Endothelial cell of umbilical vein (primary cell): ENCODE measurements around the gene CEP78. TPM values are rescaled to one million over a fixed set of nuclear protein-coding genes. Genes with fewer than 3 reads are reported as not detected.

Source experiments
- BruUV-seq: library from RNA; stranded (reverse); fragments of 400-500 nt; replicated peaks from 2 replicates; lab custom pipeline; 2021; lab: Mats Ljungman, UMichigan
- CTCF ChIA-PET: fragments of 300-600, 350-600 bp; sonication (Branson Sonifier 250); formaldehyde crosslinking; loops from one replicate; lab custom pipeline; 2021; ENCODE audit warnings: antibody characterized with exemption, inconsistent platforms; lab: Charles Lee
- POLR2A ChIA-PET: fragments of 300-600, 350-600 bp; sonication (Branson Sonifier 250); formaldehyde crosslinking; loops from one replicate; lab custom pipeline; 2021; ENCODE audit warnings: antibody characterized with exemption, inconsistent platforms; lab: Charles Lee
- DNase-seq: peaks from one replicate; pipeline ENCODE4 v3.0.0-alpha.2; 2011; ENCODE audit warnings: low read depth, low spot score
- FAIRE-seq: peaks from 2 replicates; lab custom pipeline; 2011; peaks lifted over from hg19 to GRCh38; lab: Jason Lieb, UNC
- H2AFZ ChIP-seq: 2 replicates; pipeline ENCODE4 v1.6.0; 2012; ENCODE audit warnings: low read depth, low read length, control low read depth, inconsistent platforms
- H3K27ac ChIP-seq: 2 replicates; pipeline ENCODE4 v1.5.1; 2011; ENCODE audit warnings: low read depth, mild to moderate bottlenecking, control low read depth, low read length, moderate library complexity; ENCODE audit not compliant: insufficient read depth
- H3K27me3 ChIP-seq, 2 experiments: 2 replicates each; pipeline versions ENCODE4 v1.6.0 to v1.6.1; 2011; ENCODE audit warnings: low read length in 2 of 2, mixed read lengths in 1 of 2; ENCODE audit not compliant: control insufficient read depth in 2 of 2, insufficient read depth in 2 of 2
- H3K36me3 ChIP-seq, 2 experiments: 2 replicates in 1 of 2; 3 replicates in 1 of 2; pipeline ENCODE4 v1.5.1; 2011; ENCODE audit warnings: low read length in 2 of 2, mild to moderate bottlenecking in 1 of 2, moderate library complexity in 1 of 2; ENCODE audit not compliant: control insufficient read depth in 2 of 2, insufficient read depth in 2 of 2; ENCODE audit errors: extremely low read depth in 1 of 2
- H3K4me1 ChIP-seq: 3 replicates; pipeline ENCODE4 v1.5.1; 2011; ENCODE audit warnings: mild to moderate bottlenecking, low read length; ENCODE audit not compliant: control insufficient read depth, insufficient read depth; ENCODE audit errors: extremely low read depth
- H3K4me2 ChIP-seq: 2 replicates; pipeline ENCODE4 v1.6.1; 2011; ENCODE audit warnings: low read length, control low read depth, mixed read lengths; ENCODE audit not compliant: insufficient read depth
- H3K4me3 ChIP-seq, 3 experiments: fragments of 200-600 bp in 1 of 3; sonication (generic), shearing (Covaris generic) in 1 of 3; replicated peaks in 1 of 3; 2 replicates each; pipeline ENCODE4 v1.5.1; 2011 to 2016; ENCODE audit warnings: control low read depth in 3 of 3, low read length in 3 of 3, mild to moderate bottlenecking in 2 of 3, inconsistent platforms in 1 of 3, low read depth in 1 of 3, moderate library complexity in 1 of 3; ENCODE audit not compliant: insufficient read depth in 1 of 3
- H3K79me2 ChIP-seq: 2 replicates; pipeline ENCODE4 v1.6.0; 2012; ENCODE audit warnings: low read length, inconsistent platforms; ENCODE audit not compliant: control insufficient read depth, insufficient read depth
- H3K9ac ChIP-seq: replicated peaks from 2 replicates; pipeline ENCODE3; 2011; ENCODE audit warnings: low read length, control low read depth; ENCODE audit not compliant: insufficient read depth; ENCODE audit errors: extremely low read depth
- H3K9me1 ChIP-seq: replicated peaks from 3 replicates; pipeline ENCODE4 v1.6.0; 2011; ENCODE audit warnings: mild to moderate bottlenecking, low read length; ENCODE audit not compliant: control insufficient read depth, insufficient read depth; ENCODE audit errors: extremely low read depth
- H3K9me3 ChIP-seq: replicated peaks from 2 replicates; pipeline ENCODE4 v1.5.1; 2012; ENCODE audit warnings: low read length, inconsistent platforms; ENCODE audit not compliant: control insufficient read depth, insufficient read depth
- H4K20me1 ChIP-seq: replicated peaks from 2 replicates; pipeline ENCODE3; 2011; ENCODE audit warnings: mild to moderate bottlenecking, low read length; ENCODE audit not compliant: control insufficient read depth, insufficient read depth; ENCODE audit errors: extremely low read depth
- EZH2 ChIP-seq: IDR thresholded peaks from 2 replicates; pipeline ENCODE4 v1.6.1; 2012; ENCODE audit warnings: borderline replicate concordance, low read depth, mild to moderate bottlenecking, moderate library complexity, low read length, inconsistent platforms; ENCODE audit not compliant: severe bottlenecking
- FOS ChIP-seq: IDR thresholded peaks from 2 replicates; pipeline ENCODE4 v1.6.1; 2011; ENCODE audit warnings: mild to moderate bottlenecking, low read length, moderate library complexity, borderline replicate concordance; ENCODE audit not compliant: insufficient read depth
- GATA2 ChIP-seq: IDR thresholded peaks from 2 replicates; pipeline ENCODE4 v1.7.0; 2011; ENCODE audit warnings: low read depth, mild to moderate bottlenecking, moderate library complexity, mixed read lengths, low read length; ENCODE audit not compliant: insufficient read length, insufficient read depth
- JUN ChIP-seq: IDR thresholded peaks from 2 replicates; pipeline ENCODE4 v1.6.1; 2011; ENCODE audit warnings: borderline replicate concordance, low read depth; ENCODE audit not compliant: insufficient read length, insufficient read depth
- MYC ChIP-seq: IDR thresholded peaks from one replicate; pipeline ENCODE4 v1.6.1; 2011; ENCODE audit warnings: mild to moderate bottlenecking, low read depth, low read length
- POLR2A ChIP-seq: IDR thresholded peaks from 2 replicates; pipeline ENCODE4 v1.6.1; 2012; ENCODE audit warnings: low read depth, mild to moderate bottlenecking, control low read depth, low read length
- POLR2AphosphoS5 ChIP-seq: IDR thresholded peaks from 2 replicates; pipeline ENCODE4 v1.6.1; 2012; ENCODE audit warnings: low read depth, mild to moderate bottlenecking, control low read depth, low read length, moderate library complexity; ENCODE audit not compliant: insufficient read depth
- dilution Hi-C: fragments of 300-500 bp; cut with MboI; formaldehyde crosslinking; loops from one replicate; pipeline ENCODE4 v1.15.0; 2019; ENCODE audit warnings: low sequenced_read_pairs; ENCODE audit not compliant: extremely low pct_ligation_motif_present
- intact Hi-C: fragments of 100-400 bp; cut with micrococcal nuclease; formaldehyde crosslinking; loops from one replicate; pipeline ENCODE4 v1.10.0; 2022
- polyA plus RNA-seq, 4 experiments: library from polyadenylated mRNA; depleted of rRNA in 3 of 4; stranded (reverse) in 3 of 4; unstranded in 1 of 4; fragments of >200 nt; gene quantifications; 2 replicates each; pipeline versions ENCODE4 v1.2.1 to v1.2.3, GENCODE V29; 2011 to 2012; ENCODE audit warnings: missing spikeins in 1 of 4
- total RNA-seq: library from RNA; stranded (reverse); gene quantifications from 2 replicates; pipeline ENCODE4 v1.2.3, GENCODE V29; 2021
- TF ChIP-seq, protein P1 (sequence below), 2 donors: IDR thresholded peaks; 1 replicate in 1 of 2; 2 replicates in 1 of 2; pipeline ENCODE4 v1.5.1; 2011; ENCODE audit warnings: low read length in 2 of 2, mild to moderate bottlenecking in 2 of 2, moderate library complexity in 2 of 2, control low read depth in 1 of 2, inconsistent platforms in 1 of 2, low read depth in 1 of 2; ENCODE audit not compliant: insufficient read depth in 1 of 2; ENCODE audit errors: extremely low read depth in 1 of 2
- TF ChIP-seq, protein P2 (sequence below): IDR thresholded peaks from 2 replicates; pipeline ENCODE4 v1.6.1; 2011; ENCODE audit not compliant: insufficient read depth, insufficient read length

The CEP78 gene
- total and polyA plus RNA-seq, 2 donors (not counting 3 experiments of a cell fraction or from before 2014, with no cell fraction given), result 6.5 to 35.9 TPM

DNA sequence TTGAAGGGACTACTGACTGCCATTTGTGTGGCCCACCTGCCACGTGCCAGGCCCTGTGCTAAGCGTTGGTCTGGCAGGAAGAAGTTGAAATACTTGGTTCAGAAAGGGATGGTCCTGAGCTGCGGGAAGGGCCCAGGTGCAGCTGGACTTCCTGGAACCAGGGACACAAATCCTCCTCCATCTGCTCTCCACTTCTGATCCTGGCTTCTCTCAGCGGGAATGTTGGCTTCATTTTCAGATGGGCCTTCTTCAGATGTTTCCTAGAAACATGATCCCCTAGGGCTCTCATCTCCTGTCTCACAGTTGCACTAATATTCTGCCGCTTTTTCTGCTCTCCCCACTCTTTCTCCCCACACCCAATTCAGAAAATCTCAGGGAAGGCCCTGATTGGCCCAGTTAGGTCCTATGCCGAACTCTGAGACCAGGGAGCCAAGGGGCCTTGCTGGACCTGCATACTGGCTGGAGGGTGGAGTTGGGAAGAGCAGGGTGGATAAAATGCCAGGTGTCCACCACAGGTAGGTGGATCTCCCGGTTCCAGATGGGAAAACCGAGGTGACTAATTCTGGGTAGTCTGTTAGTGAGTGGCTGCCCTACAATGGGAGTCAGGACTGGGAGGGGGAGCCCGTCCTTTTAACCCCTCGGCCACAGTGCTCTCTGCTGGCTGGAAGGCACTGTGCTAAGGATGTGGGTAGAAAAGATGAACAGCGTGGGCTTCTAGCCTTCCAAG is 80.5 kb downstream of the CEP78 start:
- Histone ChIP-seq H3K79me2 (no peaks in the 10 kb centered on the region), H3K4me3 (no peak overlapping the region), H3K27ac (no peak overlapping the region), H4K20me1 (no peaks in the 10 kb centered on the region), H3K27me3 (no peaks in the 10 kb centered on the region), H3K9ac (no peak overlapping the region), H2AFZ (no peak overlapping the region), H3K36me3 (no peaks in the 10 kb centered on the region), H3K4me2 (no peak overlapping the region), H3K4me1 (peaks cover 2% of the 10 kb centered on the region), H3K9me1 (no peaks in the 10 kb centered on the region), H3K9me3 (no peaks in the 10 kb centered on the region)
- TF ChIP-seq JUN (no peak), POLR2A (no peak), MYC (no peak), FOS (no peak), EZH2 (no peak), POLR2AphosphoS5 (no peak), GATA2 (no peak)
- TF ChIP-seq, protein P1, sequence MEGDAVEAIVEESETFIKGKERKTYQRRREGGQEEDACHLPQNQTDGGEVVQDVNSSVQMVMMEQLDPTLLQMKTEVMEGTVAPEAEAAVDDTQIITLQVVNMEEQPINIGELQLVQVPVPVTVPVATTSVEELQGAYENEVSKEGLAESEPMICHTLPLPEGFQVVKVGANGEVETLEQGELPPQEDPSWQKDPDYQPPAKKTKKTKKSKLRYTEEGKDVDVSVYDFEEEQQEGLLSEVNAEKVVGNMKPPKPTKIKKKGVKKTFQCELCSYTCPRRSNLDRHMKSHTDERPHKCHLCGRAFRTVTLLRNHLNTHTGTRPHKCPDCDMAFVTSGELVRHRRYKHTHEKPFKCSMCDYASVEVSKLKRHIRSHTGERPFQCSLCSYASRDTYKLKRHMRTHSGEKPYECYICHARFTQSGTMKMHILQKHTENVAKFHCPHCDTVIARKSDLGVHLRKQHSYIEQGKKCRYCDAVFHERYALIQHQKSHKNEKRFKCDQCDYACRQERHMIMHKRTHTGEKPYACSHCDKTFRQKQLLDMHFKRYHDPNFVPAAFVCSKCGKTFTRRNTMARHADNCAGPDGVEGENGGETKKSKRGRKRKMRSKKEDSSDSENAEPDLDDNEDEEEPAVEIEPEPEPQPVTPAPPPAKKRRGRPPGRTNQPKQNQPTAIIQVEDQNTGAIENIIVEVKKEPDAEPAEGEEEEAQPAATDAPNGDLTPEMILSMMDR (IDR thresholded peaks at IDR 0.05; ENCODE audit: extremely low read depth in 1 of 2, insufficient read depth in 1 of 2, low read depth in 1 of 2, low read length in 2 of 2), result no peak
- TF ChIP-seq, protein P2, sequence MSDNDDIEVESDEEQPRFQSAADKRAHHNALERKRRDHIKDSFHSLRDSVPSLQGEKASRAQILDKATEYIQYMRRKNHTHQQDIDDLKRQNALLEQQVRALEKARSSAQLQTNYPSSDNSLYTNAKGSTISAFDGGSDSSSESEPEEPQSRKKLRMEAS, result no peak
- CTCF ChIA-PET, result interaction anchor here (1.0 to 2.2 kb wide), 2 partner anchors 12 to 53 kb away, joined by 3 to 8 read pairs; no protein-coding TSS in a partner anchor
- dilution Hi-C loops, result no loop called here
- FAIRE-seq (no peak), DNase-seq (no peak)
- BruUV-seq, result no TSS peak
- POLR2A ChIA-PET, result no interaction called here
- intact Hi-C loops, result no loop called here
